Measurements from ENCODE around the gene MYADML2.

MYADML2 gene

DNA sequence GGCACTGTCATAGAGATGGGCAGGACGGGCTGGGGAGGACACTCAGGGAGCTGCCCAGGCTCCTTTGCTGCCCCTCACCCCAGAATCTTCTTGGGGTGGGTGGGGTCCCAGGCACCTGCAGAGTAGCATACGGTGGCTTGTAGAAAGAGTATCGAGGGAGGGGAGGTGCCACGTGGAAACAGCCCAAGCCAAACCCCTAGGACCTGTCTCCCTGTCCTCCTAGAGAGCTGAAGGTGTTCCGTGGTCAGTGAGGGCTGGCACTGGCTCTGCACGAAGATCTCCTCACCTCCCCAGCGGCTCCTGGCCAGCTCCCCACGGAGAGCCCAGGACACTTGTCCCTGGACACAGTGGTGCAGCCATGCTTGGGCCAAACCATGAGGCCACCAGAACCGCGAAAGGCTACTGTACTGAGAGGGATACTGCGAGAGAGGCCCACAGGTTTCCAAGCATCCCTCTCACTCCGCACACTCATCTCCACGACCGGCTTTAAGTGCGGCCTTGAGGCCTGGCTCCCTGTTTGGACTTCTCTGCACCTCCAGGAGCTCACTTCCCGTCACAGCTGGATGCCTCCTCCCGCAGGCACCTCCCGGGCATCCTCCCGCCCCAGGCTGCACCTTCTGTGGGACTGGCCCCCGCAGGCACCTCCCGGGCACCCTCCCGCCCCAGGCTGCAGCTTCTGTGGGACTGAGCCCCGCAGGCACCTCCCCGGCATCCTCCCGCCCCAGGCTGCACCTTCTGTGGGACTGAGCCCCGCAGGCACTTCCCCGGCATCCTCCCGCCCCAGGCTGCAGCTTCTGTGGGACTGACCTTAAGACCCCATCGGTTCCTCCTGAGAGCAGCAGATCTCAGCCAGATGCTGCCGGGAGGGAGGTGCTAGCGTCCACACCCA lies 17.5 kb downstream of the MYADML2 start:
- Histone ChIP-seq H3K4me3 (no peak overlapping the region), H3K36me3 (no peaks in the 10 kb centered on the region), H3K9me3 (no peaks in the 10 kb centered on the region), H3K27me3 (peaks cover 0 to 41% of the 10 kb centered on the region in 2 donors), H3K4me1 (peaks cover 6 to 33% (median 25%) of the 10 kb centered on the region in 4 donors), H3K27ac (no peak overlapping the region)
- no peak for DNase-seq
- TF ChIP-seq, protein P1, sequence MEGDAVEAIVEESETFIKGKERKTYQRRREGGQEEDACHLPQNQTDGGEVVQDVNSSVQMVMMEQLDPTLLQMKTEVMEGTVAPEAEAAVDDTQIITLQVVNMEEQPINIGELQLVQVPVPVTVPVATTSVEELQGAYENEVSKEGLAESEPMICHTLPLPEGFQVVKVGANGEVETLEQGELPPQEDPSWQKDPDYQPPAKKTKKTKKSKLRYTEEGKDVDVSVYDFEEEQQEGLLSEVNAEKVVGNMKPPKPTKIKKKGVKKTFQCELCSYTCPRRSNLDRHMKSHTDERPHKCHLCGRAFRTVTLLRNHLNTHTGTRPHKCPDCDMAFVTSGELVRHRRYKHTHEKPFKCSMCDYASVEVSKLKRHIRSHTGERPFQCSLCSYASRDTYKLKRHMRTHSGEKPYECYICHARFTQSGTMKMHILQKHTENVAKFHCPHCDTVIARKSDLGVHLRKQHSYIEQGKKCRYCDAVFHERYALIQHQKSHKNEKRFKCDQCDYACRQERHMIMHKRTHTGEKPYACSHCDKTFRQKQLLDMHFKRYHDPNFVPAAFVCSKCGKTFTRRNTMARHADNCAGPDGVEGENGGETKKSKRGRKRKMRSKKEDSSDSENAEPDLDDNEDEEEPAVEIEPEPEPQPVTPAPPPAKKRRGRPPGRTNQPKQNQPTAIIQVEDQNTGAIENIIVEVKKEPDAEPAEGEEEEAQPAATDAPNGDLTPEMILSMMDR (IDR thresholded peaks at IDR 0.05), result no peak
- intact Hi-C loops (cut with DNase I; ENCODE audit: low total_unique reads), result no loop called here

DNA sequence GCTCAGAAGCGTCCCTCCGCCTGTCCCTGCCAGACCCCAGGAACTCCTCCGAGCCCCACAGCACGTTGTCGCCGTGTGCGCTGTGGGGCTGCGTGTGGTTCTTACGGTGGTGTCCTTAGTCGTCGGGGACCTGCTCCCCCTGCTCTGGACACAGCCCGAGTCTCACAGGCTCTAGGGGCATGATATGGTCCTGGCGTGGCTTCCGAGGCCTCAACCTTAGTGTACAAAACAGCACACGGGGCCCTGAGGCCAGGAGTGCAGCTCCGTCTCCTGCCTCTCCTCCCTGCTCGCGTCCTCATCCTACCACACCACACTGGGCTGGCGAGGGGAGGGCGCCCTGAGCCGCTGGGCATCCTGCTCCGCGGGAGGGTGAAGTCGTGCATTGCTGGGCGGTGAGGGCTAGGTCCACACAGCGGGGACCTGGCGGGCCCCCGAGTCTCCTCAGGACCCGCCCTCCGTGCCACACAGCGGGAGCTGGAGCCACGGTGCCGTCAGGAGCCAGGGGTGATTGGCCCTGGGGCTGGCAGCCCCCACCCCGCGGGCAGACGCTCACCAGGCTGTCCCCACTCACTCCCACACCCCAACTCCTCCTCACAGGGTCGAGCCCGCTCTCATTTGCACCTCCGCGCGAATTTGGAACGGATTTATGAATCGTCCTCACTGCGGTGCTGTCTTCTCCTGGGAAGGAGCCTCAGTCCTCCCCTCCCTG lies 18.3 kb downstream of the MYADML2 start:
- Histone ChIP-seq H3K9me3 (no peaks in the 10 kb centered on the region), H3K4me1 (peaks cover 10 to 41% (median 33%) of the 10 kb centered on the region in 4 donors), H3K36me3 (no peaks in the 10 kb centered on the region), H3K4me3 (peak overlapping the region; percentile 92 to 99), H3K27ac (peak overlapping the region; percentile 53 to 94), H3K27me3 (peaks cover 0 to 34% of the 10 kb centered on the region in 2 donors)
- TF ChIP-seq, protein P1 (IDR thresholded peaks at IDR 0.05), result no peak
- intact Hi-C loops (cut with DNase I; ENCODE audit: low total_unique reads), result no loop called here
- DNase-seq, result no peak

DNA sequence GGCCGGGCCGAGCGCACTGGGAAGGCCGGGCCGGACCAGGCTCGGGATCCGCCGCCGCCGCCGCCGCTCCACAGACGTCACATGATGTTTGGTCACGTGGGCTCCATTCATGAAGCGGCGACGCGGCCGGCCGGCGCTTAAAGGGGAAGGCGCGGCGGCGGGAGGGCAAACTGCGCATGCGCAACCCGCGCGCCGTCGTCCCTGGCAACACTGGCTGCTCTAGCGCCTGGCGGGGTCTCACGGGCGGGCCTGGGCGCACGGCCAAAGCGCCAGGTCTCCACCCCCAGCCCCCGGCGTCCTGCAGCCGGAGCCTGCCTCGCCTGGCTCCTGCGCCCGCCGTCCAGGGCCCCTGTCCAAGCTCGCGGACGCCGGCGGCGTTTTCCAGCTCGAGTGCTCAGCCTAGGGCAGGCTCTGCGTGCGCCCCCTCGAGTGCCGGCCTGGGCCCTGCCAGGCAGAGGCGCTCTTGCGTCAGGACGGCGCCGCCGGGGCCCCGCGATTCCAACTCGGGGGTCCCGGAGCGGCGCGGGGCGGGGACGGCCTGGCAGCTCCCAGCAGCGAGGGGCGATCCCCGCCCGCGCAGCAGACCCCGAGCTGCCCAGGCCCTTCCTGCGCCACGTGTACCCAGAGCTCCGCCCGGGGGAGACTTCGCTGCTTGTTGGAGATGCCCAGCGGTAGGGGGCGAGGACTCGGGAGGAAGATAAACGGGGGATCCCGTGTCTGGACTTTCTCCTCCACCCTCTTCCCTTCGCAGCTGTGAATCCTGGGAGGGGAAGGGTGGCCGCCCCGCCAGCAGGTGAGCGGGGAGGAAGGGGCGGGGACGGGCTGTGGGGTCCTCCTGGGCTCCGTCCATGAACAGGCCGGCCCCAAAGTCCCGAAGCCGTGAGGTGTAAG lies 19.1 kb downstream of the MYADML2 start, which contains the start of gene MAFG:
Gene MAFG (minus strand): TSS at position 83 of the 891 bp plus-strand sequence. CDS start 4,550 bp downstream, outside the sequence.
- DNase-seq, result peak; percentile 92 to 94
- peaks cover 11 to 49% (median 41%) of the 10 kb centered on the region in 4 donors for H3K4me1 ChIP-seq
- H3K27ac ChIP-seq, result peak within 1 kb of the TSS; percentile 94
- no peaks in the 10 kb centered on the region for H3K9me3 ChIP-seq
- H3K27me3 ChIP-seq, result peaks cover 0 to 34% of the 10 kb centered on the region in 2 donors
- peak within 1 kb of the TSS; percentile 92 to 99 for H3K4me3 ChIP-seq
- H3K36me3 ChIP-seq, result peaks cover 0 to 1% (median 0%) of the 10 kb centered on the region in 3 donors
- intact Hi-C loops (cut with DNase I; ENCODE audit: low total_unique reads), result no loop called here
- TF ChIP-seq, protein P1 (IDR thresholded peaks at IDR 0.05), result no peak

DNA sequence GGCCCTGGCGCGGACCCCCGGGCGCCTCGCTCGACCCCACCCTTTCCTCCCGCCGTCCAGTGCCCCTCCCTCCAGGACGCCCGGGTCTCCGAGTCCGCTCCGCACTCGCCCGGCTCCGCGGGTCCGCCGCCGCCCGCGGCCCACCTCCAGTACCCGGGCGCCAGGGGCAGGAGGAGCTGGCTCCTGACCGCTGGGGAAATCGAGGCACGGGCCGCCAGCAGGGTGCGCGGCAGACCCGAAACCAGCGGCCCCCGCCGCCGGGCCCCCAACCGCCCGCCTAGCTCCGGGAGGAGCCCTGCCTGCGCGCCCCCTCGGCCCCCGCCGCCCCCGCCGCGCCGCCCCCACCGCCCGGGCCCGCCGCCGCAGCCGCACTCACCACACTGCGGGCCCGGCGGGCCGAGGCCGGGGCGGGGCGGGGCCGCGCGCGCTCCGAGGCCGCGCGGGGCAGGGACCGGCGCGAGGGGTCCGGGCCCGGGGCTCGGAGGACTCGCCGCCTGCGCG lies 19.8 kb downstream of the MYADML2 start:
- Histone ChIP-seq H3K4me3 (peak overlapping the region; percentile 92 to 99), H3K9me3 (no peaks in the 10 kb centered on the region), H3K36me3 (peaks cover 4 to 8% (median 7%) of the 10 kb centered on the region in 3 donors), H3K27ac (peak overlapping the region; percentile 94), H3K27me3 (peaks cover 0 to 34% of the 10 kb centered on the region in 2 donors), H3K4me1 (peaks cover 11 to 56% (median 47%) of the 10 kb centered on the region in 4 donors)
- no peak for DNase-seq
- TF ChIP-seq, protein P1 (IDR thresholded peaks at IDR 0.05), result no peak
- intact Hi-C loops (cut with DNase I; ENCODE audit: low total_unique reads), result no loop called here
